Astrocyte of the spinal cord (primary cell): ENCODE data around the gene RNASET2.

Experiments used
- DNase-seq: peaks from one replicate; pipeline ENCODE4 v3.0.0; 2011; ENCODE audit warnings: low read depth, low spot score
- H3K4me3 ChIP-seq: 2 replicates; pipeline ENCODE4 v1.5.1; 2011; ENCODE audit warnings: low read depth, mild to moderate bottlenecking, low read length, moderate library complexity
- in situ Hi-C: cut with HindIII; loops from 2 replicates; pipeline ENCODE4 v1.10.0; 2017; ENCODE audit warnings: low sequenced_read_pairs
- TF ChIP-seq, protein P1 (sequence below): IDR thresholded peaks from 2 replicates; pipeline ENCODE4 v1.5.1; 2012; ENCODE audit warnings: low read depth, mild to moderate bottlenecking, low read length, inconsistent platforms

Gene RNASET2

DNA sequence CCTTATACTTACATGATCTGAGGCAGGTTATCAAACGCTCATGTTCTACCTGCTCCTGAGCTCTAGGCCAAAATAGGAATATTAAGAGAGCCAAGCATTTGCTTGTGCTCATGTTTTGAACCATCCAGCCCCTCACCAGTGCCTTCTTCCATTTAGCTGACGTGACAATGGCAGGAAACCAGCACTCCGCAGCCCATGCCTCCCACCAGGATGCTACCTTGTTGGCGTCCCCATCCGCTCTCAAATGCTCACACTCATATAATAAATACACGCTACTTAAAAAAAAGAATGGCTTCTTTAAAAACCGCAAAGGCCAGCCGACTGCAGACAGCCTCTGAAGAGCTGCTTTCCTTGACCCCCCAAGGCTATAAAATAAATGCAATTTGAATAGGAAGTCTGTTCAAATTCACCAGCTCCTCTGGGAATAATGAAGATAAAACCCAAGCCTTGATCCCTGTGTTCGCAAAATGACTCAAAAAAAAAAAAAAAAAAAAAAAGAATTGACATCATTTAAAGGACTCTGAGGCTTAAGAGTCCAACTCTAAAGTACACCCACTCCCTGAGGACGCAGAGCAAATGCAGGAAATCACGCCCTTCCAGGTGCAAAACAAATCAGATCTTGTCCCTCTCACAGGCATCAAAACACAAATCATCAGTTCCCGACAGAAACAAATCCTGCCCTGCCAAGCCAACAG lies 29.0 kb downstream of the RNASET2 start:
- in situ Hi-C loops: no loop called here
- no peak overlapping the region for H3K4me3 ChIP-seq
- no peak for DNase-seq
- TF ChIP-seq, protein P1, sequence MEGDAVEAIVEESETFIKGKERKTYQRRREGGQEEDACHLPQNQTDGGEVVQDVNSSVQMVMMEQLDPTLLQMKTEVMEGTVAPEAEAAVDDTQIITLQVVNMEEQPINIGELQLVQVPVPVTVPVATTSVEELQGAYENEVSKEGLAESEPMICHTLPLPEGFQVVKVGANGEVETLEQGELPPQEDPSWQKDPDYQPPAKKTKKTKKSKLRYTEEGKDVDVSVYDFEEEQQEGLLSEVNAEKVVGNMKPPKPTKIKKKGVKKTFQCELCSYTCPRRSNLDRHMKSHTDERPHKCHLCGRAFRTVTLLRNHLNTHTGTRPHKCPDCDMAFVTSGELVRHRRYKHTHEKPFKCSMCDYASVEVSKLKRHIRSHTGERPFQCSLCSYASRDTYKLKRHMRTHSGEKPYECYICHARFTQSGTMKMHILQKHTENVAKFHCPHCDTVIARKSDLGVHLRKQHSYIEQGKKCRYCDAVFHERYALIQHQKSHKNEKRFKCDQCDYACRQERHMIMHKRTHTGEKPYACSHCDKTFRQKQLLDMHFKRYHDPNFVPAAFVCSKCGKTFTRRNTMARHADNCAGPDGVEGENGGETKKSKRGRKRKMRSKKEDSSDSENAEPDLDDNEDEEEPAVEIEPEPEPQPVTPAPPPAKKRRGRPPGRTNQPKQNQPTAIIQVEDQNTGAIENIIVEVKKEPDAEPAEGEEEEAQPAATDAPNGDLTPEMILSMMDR: no peak

DNA sequence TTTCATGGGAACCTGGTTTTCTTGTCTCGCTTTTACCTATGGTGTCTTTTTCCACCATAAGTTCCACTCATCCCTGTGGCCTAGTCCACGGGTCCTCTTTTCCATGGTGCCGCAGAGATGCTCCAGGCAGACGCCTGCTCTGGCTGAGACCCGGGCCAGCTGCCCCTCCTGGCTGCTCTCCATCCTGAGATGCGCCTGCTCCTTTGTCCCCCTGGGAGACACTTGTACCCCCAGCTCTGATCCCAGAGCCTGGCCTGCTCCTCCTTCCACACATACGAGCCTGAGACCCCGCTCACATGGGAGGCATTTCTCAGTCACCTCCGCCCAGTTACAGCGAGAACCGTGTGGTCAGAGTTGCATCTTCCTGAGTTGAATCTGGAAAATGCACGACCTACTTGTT lies 29.6 kb downstream of the RNASET2 start:
- H3K4me3 ChIP-seq: no peak overlapping the region
- in situ Hi-C loops: no loop called here
- no peak for DNase-seq
- TF ChIP-seq, protein P1: no peak

DNA sequence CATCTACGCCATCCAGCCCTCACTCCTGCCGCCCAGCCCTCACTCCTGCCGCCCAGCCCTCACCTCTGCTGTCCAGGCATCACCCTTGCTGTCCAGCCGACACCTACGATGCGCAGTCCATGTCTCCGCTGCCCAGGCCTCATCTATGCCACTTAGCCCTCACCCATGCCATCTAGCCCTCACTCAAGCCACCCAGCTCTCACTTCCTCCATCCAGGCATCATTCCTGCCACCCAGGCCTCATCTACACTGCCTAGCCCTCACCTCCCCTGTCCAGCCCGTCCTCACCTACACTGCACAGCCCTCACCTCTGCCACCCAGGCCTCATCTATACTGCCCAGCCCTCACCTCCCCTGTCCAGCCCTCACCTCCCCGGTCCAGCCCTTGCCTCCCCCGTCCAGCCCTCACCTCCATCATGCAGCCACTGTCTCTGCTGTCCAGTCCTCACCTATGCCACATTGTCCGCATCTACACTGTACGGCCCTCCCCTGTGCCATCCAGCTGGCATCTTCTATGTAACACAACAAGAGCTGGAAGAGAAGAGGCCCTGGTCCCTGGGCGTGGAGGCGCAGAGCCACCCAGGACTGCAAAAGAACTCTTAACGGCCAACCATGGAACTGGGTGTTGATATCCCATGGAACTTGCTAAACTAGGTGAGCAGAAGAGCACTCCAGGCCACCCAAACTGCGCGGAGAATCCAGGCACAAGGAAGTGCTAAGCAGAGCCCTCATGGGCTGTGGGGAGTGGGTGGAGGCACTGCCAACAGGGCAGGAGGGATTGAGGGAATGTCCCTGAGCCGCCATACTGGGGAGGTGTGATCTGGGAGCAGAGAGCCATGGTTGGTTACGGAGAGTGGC lies 31.0 kb downstream of the RNASET2 start:
- in situ Hi-C loops: no loop called here
- TF ChIP-seq, protein P1: no peak
- DNase-seq: no peak
- H3K4me3 ChIP-seq: no peak overlapping the region

- no peak overlapping the region for H3K4me3 ChIP-seq
- TF ChIP-seq, protein P1: no peak
- in situ Hi-C loops: no loop called here
- no peak for DNase-seq
Measured at GRCh38 chr6:166924531-166924930, 31.8 kb downstream of the RNASET2 start.

GRCh38 chr6:166922937-166923336 lies 33.4 kb downstream of the RNASET2 start:
- DNase-seq: no peak
- H3K4me3 ChIP-seq: no peak overlapping the region
- in situ Hi-C loops: no loop called here
- TF ChIP-seq, protein P1: no peak

DNA sequence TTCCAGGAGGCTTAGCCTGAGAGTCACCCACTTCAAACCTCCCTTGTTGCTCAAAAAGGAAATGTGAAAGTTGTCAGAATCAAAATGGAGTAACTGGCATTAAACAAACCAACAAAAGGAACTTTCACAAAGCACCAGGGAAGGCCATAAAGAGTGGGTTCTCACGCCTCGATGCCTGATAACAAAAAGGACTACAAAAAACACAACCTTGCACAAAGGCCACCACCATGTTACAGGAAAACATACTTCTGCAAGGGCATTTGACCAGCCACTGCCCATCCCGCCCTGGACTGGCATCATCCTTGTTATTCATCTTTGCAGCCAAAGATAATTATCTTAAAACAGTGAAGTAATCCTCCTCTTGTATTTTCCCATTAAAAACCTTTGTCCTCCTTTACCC lies 34.8 kb downstream of the RNASET2 start:
- no peak for DNase-seq
- TF ChIP-seq, protein P1: no peak
- in situ Hi-C loops: no loop called here
- no peak overlapping the region for H3K4me3 ChIP-seq
